Measurements from ENCODE around the gene SGMS1. TPM values are rescaled to one million over a fixed set of nuclear protein-coding genes. Genes with fewer than 3 reads are reported as not detected.
"Not testable (repeated sequence)": the region's sequence is repeated elsewhere in the genome, so short reads cannot be mapped to it uniquely, and the experiment has no call there.

Gene SGMS1
- total RNA-seq, 1 donor, result 68.0 TPM

DNA sequence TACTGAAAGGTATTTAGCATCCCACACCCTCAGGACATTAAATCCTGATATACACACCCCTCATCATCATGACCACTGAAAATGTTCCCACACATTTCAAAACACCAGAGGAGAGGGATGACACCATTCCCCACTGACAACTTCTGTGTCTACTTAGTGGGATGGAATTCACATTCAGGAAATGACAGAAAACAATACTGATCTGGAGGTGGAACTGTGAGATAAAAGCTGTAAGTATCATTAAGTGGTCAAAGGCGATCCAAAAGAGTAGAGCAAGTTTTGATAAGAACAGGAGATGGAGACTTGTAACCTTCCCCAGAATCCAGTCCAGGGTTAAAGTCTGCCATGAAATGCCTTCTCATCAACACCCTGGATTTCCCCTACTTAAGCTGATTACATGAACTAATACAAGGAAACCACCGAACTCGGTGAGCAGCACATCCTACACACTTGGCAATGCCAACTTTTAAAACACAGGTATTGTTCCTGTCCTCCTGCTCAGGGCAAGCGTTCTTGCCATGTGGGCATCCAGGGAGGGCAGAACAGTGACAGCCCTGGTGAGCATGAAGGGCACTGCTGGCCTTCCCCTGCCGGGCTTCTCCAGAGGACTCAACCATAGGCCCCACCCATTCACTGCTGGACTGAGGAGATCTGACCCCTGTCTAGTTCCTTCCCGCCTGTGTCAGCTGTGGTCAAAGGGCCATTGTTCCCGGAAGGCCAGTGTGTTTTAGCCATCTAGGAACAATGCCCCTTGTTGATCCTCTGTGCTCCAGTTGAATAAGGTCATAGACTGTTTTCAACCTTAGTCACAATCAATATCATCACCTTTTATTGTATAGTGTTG lies 85.0 kb downstream of the SGMS1 start:
- Histone ChIP-seq H3K4me1 (ENCODE audit: insufficient read depth, low read length) (peaks cover 10% of the 10 kb centered on the region), H3K36me3 (ENCODE audit: insufficient read depth, low read length) (no peaks in the 10 kb centered on the region), H2AFZ (ENCODE audit: low read length) (no peak overlapping the region), H3K27ac (ENCODE audit: low read depth, low read length) (no peak overlapping the region), H4K20me1 (ENCODE audit: insufficient read depth, low read length) (no peaks in the 10 kb centered on the region), H3K27me3 (ENCODE audit: insufficient read depth, low read length) (no peaks in the 10 kb centered on the region), H3K4me3 (ENCODE audit: insufficient read depth, low read length) (no peak overlapping the region), H3K4me2 (ENCODE audit: insufficient read depth, low read length) (no peak overlapping the region), H3K9me3 (ENCODE audit: low read depth, low read length) (no peaks in the 10 kb centered on the region), H3K79me2 (ENCODE audit: insufficient read depth, low read length) (peaks cover 3% of the 10 kb centered on the region)
- TF ChIP-seq, protein P1, sequence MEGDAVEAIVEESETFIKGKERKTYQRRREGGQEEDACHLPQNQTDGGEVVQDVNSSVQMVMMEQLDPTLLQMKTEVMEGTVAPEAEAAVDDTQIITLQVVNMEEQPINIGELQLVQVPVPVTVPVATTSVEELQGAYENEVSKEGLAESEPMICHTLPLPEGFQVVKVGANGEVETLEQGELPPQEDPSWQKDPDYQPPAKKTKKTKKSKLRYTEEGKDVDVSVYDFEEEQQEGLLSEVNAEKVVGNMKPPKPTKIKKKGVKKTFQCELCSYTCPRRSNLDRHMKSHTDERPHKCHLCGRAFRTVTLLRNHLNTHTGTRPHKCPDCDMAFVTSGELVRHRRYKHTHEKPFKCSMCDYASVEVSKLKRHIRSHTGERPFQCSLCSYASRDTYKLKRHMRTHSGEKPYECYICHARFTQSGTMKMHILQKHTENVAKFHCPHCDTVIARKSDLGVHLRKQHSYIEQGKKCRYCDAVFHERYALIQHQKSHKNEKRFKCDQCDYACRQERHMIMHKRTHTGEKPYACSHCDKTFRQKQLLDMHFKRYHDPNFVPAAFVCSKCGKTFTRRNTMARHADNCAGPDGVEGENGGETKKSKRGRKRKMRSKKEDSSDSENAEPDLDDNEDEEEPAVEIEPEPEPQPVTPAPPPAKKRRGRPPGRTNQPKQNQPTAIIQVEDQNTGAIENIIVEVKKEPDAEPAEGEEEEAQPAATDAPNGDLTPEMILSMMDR (IDR thresholded peaks at IDR 0.05; ENCODE audit: extremely low read depth, low read depth, low read length), result no peak
- DNase-seq (ENCODE audit: insufficient read length, low spot score, missing footprints), result no peak

DNA sequence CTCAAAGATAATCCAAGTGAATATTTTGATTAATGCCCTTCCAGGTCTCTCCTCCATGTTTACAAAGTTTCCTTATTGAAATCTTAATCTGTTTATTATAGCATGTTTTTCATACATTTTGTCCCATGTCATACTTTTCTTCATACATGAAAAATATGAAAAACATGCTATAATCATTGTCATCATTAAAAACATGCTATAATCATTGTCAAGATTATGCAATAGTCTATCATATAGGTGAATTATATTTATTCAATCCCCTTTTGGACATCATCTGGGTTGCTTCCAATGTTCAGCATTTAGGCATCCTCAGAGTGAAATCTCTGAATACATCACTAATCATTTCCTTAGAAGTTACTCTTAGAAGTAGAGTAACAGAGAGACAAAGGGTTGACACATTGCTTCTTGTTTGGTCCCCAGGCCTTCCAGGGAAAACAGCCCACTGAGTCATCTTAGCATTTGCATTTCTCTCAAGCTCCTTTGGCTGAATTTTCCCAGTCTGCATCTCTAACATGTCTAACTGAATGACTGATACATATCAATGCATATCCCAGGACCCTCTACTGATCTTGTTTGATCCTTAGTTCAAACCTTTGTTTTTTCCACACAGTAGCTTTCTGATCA lies 87.0 kb downstream of the SGMS1 start:
- peaks cover 3% of the 10 kb centered on the region for H3K79me2 ChIP-seq (ENCODE audit: insufficient read depth, low read length)
- no peak overlapping the region for H3K27ac ChIP-seq (ENCODE audit: low read depth, low read length)
- no peak for DNase-seq (ENCODE audit: insufficient read length, low spot score, missing footprints)
- H2AFZ ChIP-seq (ENCODE audit: low read length), result no peak overlapping the region
- no peak overlapping the region for H3K4me2 ChIP-seq (ENCODE audit: insufficient read depth, low read length)
- no peaks in the 10 kb centered on the region for H3K27me3 ChIP-seq (ENCODE audit: insufficient read depth, low read length)
- no peaks in the 10 kb centered on the region for H4K20me1 ChIP-seq (ENCODE audit: insufficient read depth, low read length)
- H3K4me3 ChIP-seq (ENCODE audit: insufficient read depth, low read length), result no peak overlapping the region
- no peaks in the 10 kb centered on the region for H3K36me3 ChIP-seq (ENCODE audit: insufficient read depth, low read length)
- H3K4me1 ChIP-seq (ENCODE audit: insufficient read depth, low read length), result peaks cover 10% of the 10 kb centered on the region
- no peaks in the 10 kb centered on the region for H3K9me3 ChIP-seq (ENCODE audit: low read depth, low read length)
- TF ChIP-seq, protein P1 (IDR thresholded peaks at IDR 0.05; ENCODE audit: extremely low read depth, low read depth, low read length), result no peak

DNA sequence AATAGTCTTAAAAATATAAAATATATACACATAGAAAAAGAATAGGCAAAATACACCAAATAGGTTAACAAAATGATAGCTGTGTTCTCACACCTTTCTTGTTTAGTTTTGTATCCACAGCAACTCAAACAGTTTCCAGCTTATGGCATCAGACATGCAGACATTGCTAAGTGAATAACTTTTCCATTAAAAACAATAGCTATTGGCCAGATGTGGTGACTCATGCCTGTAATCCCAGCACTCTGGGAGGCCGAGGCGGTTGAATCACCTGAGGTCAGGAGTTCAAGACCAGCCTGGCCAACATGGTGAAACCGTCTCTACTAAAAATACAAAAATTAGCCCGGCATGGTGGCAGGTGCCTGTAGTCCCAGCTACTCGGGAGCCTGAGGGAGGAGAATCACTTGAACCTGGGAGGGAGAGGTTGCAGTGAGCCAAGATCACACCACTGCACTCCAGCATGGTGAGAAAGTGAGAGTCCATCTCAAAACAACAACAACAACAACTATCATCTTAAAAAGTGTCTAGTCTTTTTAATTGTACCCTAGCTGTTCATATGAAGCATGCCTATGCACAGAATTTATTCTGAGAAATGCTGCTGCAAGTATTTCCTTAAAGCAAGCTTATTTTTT lies 88.9 kb downstream of the SGMS1 start:
- H3K27ac ChIP-seq (ENCODE audit: low read depth, low read length), result peak overlapping the region; percentile 79
- not testable (repeated sequence) for H3K4me2 ChIP-seq (ENCODE audit: insufficient read depth, low read length); H4K20me1 ChIP-seq (ENCODE audit: insufficient read depth, low read length); H3K9me3 ChIP-seq (ENCODE audit: low read depth, low read length); H3K4me3 ChIP-seq (ENCODE audit: insufficient read depth, low read length); H3K36me3 ChIP-seq (ENCODE audit: insufficient read depth, low read length); H3K4me1 ChIP-seq (ENCODE audit: insufficient read depth, low read length); H3K27me3 ChIP-seq (ENCODE audit: insufficient read depth, low read length); H2AFZ ChIP-seq (ENCODE audit: low read length); H3K79me2 ChIP-seq (ENCODE audit: insufficient read depth, low read length)
- DNase-seq (ENCODE audit: insufficient read length, low spot score, missing footprints), result peak; percentile 42

DNA sequence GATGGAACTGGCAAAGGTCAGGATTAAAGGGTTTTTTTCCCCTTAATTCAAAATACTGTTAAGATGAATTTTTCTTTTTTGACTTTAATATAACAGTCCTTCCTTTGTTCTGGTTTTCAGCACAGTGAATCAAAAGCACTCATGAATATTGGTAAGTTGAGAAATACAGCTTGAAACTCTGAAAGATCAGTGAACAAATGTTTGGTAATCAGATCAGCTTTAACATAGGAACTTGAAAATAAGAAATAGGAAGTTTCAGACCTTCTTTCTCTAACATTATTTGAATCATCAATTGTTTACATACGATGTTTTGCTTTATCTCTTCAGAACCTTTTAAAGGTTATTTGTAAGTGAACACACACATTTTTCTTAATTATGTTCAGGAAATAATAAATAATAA lies 90.5 kb downstream of the SGMS1 start:
- no peaks in the 10 kb centered on the region for H3K27me3 ChIP-seq (ENCODE audit: insufficient read depth, low read length)
- H3K27ac ChIP-seq (ENCODE audit: low read depth, low read length), result no peak overlapping the region
- no peak overlapping the region for H3K4me3 ChIP-seq (ENCODE audit: insufficient read depth, low read length)
- DNase-seq (ENCODE audit: insufficient read length, low spot score, missing footprints), result no peak
- TF ChIP-seq, protein P1 (IDR thresholded peaks at IDR 0.05; ENCODE audit: extremely low read depth, low read depth, low read length), result no peak
- H2AFZ ChIP-seq (ENCODE audit: low read length), result no peak overlapping the region
- no peaks in the 10 kb centered on the region for H3K36me3 ChIP-seq (ENCODE audit: insufficient read depth, low read length)
- H3K4me2 ChIP-seq (ENCODE audit: insufficient read depth, low read length), result no peak overlapping the region
- H4K20me1 ChIP-seq (ENCODE audit: insufficient read depth, low read length), result peaks cover 4% of the 10 kb centered on the region
- no peaks in the 10 kb centered on the region for H3K9me3 ChIP-seq (ENCODE audit: low read depth, low read length)
- H3K79me2 ChIP-seq (ENCODE audit: insufficient read depth, low read length), result peaks cover 6% of the 10 kb centered on the region
- H3K4me1 ChIP-seq (ENCODE audit: insufficient read depth, low read length), result peaks cover 10% of the 10 kb centered on the region
